Measurements from ENCODE around the gene GHR. TPM values are rescaled to one million over a fixed set of nuclear protein-coding genes. Genes with fewer than 3 reads are reported as not detected.

GHR gene
- total RNA-seq, 1 donor, result 5.4 TPM

GRCh38 chr5:42520957-42521356 lies 97.7 kb downstream of the GHR start:
- Histone ChIP-seq H3K4me1 (ENCODE audit: insufficient read depth, low read length) (no peaks in the 10 kb centered on the region), H3K4me3 (ENCODE audit: insufficient read depth, low read length) (no peak overlapping the region), H3K4me2 (ENCODE audit: insufficient read depth, low read length) (no peak overlapping the region), H3K36me3 (ENCODE audit: insufficient read depth, low read length) (no peaks in the 10 kb centered on the region), H4K20me1 (ENCODE audit: insufficient read depth, low read length) (no peaks in the 10 kb centered on the region), H3K27me3 (ENCODE audit: insufficient read depth, low read length) (no peaks in the 10 kb centered on the region), H3K9me3 (ENCODE audit: low read depth, low read length) (no peaks in the 10 kb centered on the region), H3K79me2 (ENCODE audit: insufficient read depth, low read length) (no peaks in the 10 kb centered on the region), H2AFZ (ENCODE audit: low read length) (no peak overlapping the region), H3K27ac (ENCODE audit: low read depth, low read length) (no peak overlapping the region)
- DNase-seq (ENCODE audit: insufficient read length, low spot score, missing footprints), result no peak
- no peak for TF ChIP-seq CTCF (IDR thresholded peaks at IDR 0.05; ENCODE audit: extremely low read depth, low read depth, low read length)

DNA sequence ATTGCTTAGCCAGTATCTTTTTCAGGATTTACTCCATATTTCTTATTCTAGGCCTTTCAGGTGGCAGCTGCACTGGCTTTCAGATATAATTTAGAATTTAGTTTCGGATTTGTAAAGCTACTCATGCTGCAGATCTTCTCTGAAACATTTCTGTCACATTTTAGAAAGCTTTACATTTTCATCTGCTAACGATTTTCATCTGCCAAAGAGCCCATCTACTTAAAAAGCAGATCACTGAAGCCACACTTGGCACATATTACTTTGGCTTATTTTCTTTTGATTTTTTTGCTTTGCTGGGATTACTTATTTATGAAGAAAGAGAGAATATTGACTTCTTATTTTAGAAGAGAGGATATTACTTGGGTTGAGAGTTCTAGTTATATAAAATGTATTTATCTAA lies 98.2 kb downstream of the GHR start:
- H4K20me1 ChIP-seq (ENCODE audit: insufficient read depth, low read length), result no peaks in the 10 kb centered on the region
- no peaks in the 10 kb centered on the region for H3K9me3 ChIP-seq (ENCODE audit: low read depth, low read length)
- TF ChIP-seq CTCF (IDR thresholded peaks at IDR 0.05; ENCODE audit: extremely low read depth, low read depth, low read length), result no peak
- H3K4me3 ChIP-seq (ENCODE audit: insufficient read depth, low read length), result no peak overlapping the region
- DNase-seq (ENCODE audit: insufficient read length, low spot score, missing footprints), result no peak
- no peak overlapping the region for H3K4me2 ChIP-seq (ENCODE audit: insufficient read depth, low read length)
- H2AFZ ChIP-seq (ENCODE audit: low read length), result no peak overlapping the region
- H3K4me1 ChIP-seq (ENCODE audit: insufficient read depth, low read length), result no peaks in the 10 kb centered on the region
- H3K27me3 ChIP-seq (ENCODE audit: insufficient read depth, low read length), result no peaks in the 10 kb centered on the region
- H3K27ac ChIP-seq (ENCODE audit: low read depth, low read length), result no peak overlapping the region
- no peaks in the 10 kb centered on the region for H3K79me2 ChIP-seq (ENCODE audit: insufficient read depth, low read length)
- H3K36me3 ChIP-seq (ENCODE audit: insufficient read depth, low read length), result no peaks in the 10 kb centered on the region

GRCh38 chr5:42522783-42523182 lies 99.5 kb downstream of the GHR start:
- no peak for TF ChIP-seq CTCF (IDR thresholded peaks at IDR 0.05; ENCODE audit: extremely low read depth, low read depth, low read length)
- DNase-seq (ENCODE audit: insufficient read length, low spot score, missing footprints), result no peak
- H3K27ac ChIP-seq (ENCODE audit: low read depth, low read length), result no peak overlapping the region

GRCh38 chr5:42526179-42526578 lies 102.9 kb downstream of the GHR start:
- Histone ChIP-seq H3K9me3 (ENCODE audit: low read depth, low read length) (no peaks in the 10 kb centered on the region), H3K4me2 (ENCODE audit: insufficient read depth, low read length) (no peak overlapping the region), H3K27me3 (ENCODE audit: insufficient read depth, low read length) (no peaks in the 10 kb centered on the region), H3K27ac (ENCODE audit: low read depth, low read length) (no peak overlapping the region), H3K79me2 (ENCODE audit: insufficient read depth, low read length) (no peaks in the 10 kb centered on the region), H3K4me1 (ENCODE audit: insufficient read depth, low read length) (no peaks in the 10 kb centered on the region), H3K4me3 (ENCODE audit: insufficient read depth, low read length) (no peak overlapping the region), H3K36me3 (ENCODE audit: insufficient read depth, low read length) (no peaks in the 10 kb centered on the region), H2AFZ (ENCODE audit: low read length) (no peak overlapping the region), H4K20me1 (ENCODE audit: insufficient read depth, low read length) (no peaks in the 10 kb centered on the region)
- no peak for TF ChIP-seq CTCF (IDR thresholded peaks at IDR 0.05; ENCODE audit: extremely low read depth, low read depth, low read length)
- DNase-seq (ENCODE audit: insufficient read length, low spot score, missing footprints), result no peak

More at GRCh38 chr5:42522783-42523182, 99.5 kb downstream of the GHR start:
- H3K27me3 ChIP-seq (ENCODE audit: insufficient read depth, low read length), result no peaks in the 10 kb centered on the region
- no peak overlapping the region for H3K4me3 ChIP-seq (ENCODE audit: insufficient read depth, low read length)
- H3K9me3 ChIP-seq (ENCODE audit: low read depth, low read length), result no peaks in the 10 kb centered on the region
- no peak overlapping the region for H3K4me2 ChIP-seq (ENCODE audit: insufficient read depth, low read length)
- no peaks in the 10 kb centered on the region for H3K79me2 ChIP-seq (ENCODE audit: insufficient read depth, low read length)
- no peaks in the 10 kb centered on the region for H4K20me1 ChIP-seq (ENCODE audit: insufficient read depth, low read length)
- no peaks in the 10 kb centered on the region for H3K36me3 ChIP-seq (ENCODE audit: insufficient read depth, low read length)
- H3K4me1 ChIP-seq (ENCODE audit: insufficient read depth, low read length), result no peaks in the 10 kb centered on the region
- H2AFZ ChIP-seq (ENCODE audit: low read length), result no peak overlapping the region

Data from osteoblast (primary cell).